ENCODE data around the gene GNB1. TPM values are rescaled to one million over a fixed set of nuclear protein-coding genes. Genes with fewer than 3 reads are reported as not detected.

GNB1 gene
- total and polyA plus RNA-seq, 9 of the 15 experiments (the other 6 are each of a cell fraction or from before 2014, with no cell fraction given): 34.3 to 388 (median 114) TPM

- TF ChIP-seq MGA (IDR thresholded peaks at IDR 0.05) (no peak), ZNF324 (CRISPR knock-in tag; IDR thresholded peaks at IDR 0.05) (no peak), ZNF57 (CRISPR knock-in tag; IDR thresholded peaks at IDR 0.05) (no peak), ZBTB43 (CRISPR knock-in tag; IDR thresholded peaks at IDR 0.05) (no peak), BRF1 (IDR thresholded peaks at IDR 0.05; ENCODE audit: borderline replicate concordance, extremely low read depth, insufficient read length) (no peak), TAF15 (IDR thresholded peaks at IDR 0.05; ENCODE audit: low read depth, low read length) (no peak), ELK3 (CRISPR knock-in tag; IDR thresholded peaks at IDR 0.05) (no peak), ZSCAN32 (CRISPR knock-in tag; IDR thresholded peaks at IDR 0.05) (no peak), ZKSCAN3 (CRISPR knock-in tag; IDR thresholded peaks at IDR 0.05) (no peak), NFXL1 (CRISPR knock-in tag; IDR thresholded peaks at IDR 0.05) (no peak), FIP1L1 (IDR thresholded peaks at IDR 0.05; ENCODE audit: low read depth, low read length, poor library complexity, severe bottlenecking) (no peak)
- TF ChIP-seq, protein P1, sequence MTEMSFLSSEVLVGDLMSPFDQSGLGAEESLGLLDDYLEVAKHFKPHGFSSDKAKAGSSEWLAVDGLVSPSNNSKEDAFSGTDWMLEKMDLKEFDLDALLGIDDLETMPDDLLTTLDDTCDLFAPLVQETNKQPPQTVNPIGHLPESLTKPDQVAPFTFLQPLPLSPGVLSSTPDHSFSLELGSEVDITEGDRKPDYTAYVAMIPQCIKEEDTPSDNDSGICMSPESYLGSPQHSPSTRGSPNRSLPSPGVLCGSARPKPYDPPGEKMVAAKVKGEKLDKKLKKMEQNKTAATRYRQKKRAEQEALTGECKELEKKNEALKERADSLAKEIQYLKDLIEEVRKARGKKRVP (CRISPR knock-in tag; IDR thresholded peaks at IDR 0.05): no peak
These were observed 7.6 kb downstream of the GNB1 start (continued) for GRCh38 chr1:1883092-1883873.
